GM23338 (cell line): Measurements from ENCODE around the gene PRPF4. TPM values are rescaled to one million over a fixed set of nuclear protein-coding genes. Genes with fewer than 3 reads are reported as not detected.

Source experiments
- ATAC-seq: fragments of 200-7000 bp; cut with Tn5 transposase; 3 replicates; pipeline ENCODE4 v1.9.1; 2020
- DNase-seq: peaks from one replicate; pipeline ENCODE4 v3.0.0-alpha.2; 2015; ENCODE audit warnings: low spot score
- H2AFZ ChIP-seq: fragments of 200-600 bp; sonication (generic); 2 replicates; pipeline ENCODE4 v1.8.0; 2016; ENCODE audit warnings: antibody characterized with exemption, mild to moderate bottlenecking, moderate library complexity
- H3F3A ChIP-seq: fragments of 200-600 bp; sonication (generic); replicated peaks from 2 replicates; pipeline ENCODE4 v1.8.0; 2017; ENCODE audit warnings: antibody characterized with exemption, mixed run types, low read depth
- H3K27ac ChIP-seq: fragments of 200-600 bp; sonication (generic); 2 replicates; pipeline ENCODE4 v1.6.1; 2016; ENCODE audit warnings: low read depth
- H3K27me3 ChIP-seq: fragments of 200-600 bp; sonication (generic); 2 replicates; pipeline ENCODE4 v1.8.0; 2016; ENCODE audit warnings: mild to moderate bottlenecking, mixed run types, moderate library complexity; ENCODE audit not compliant: insufficient read depth
- H3K36me3 ChIP-seq: fragments of 200-600 bp; sonication (generic); 2 replicates; pipeline ENCODE4 v1.8.0; 2016; ENCODE audit warnings: mild to moderate bottlenecking; ENCODE audit not compliant: insufficient read depth
- H3K4me1 ChIP-seq: fragments of 200-600 bp; sonication (generic); 2 replicates; pipeline ENCODE4 v1.8.0; 2016; ENCODE audit warnings: mild to moderate bottlenecking, moderate library complexity; ENCODE audit not compliant: insufficient read depth
- H3K4me2 ChIP-seq: fragments of 200-600 bp; sonication (generic); 2 replicates; pipeline ENCODE4 v1.7.1; 2017; ENCODE audit warnings: mixed run types
- H3K4me3 ChIP-seq: fragments of 200-600 bp; sonication (generic); 2 replicates; pipeline ENCODE4 v1.6.1; 2016; ENCODE audit warnings: mixed run types
- H3K79me2 ChIP-seq: fragments of 200-600 bp; sonication (generic); replicated peaks from 2 replicates; pipeline ENCODE4 v1.8.0; 2017; ENCODE audit warnings: mild to moderate bottlenecking; ENCODE audit not compliant: insufficient read depth
- H3K9me2 ChIP-seq: fragments of 200-600 bp; sonication (generic); 2 replicates; pipeline ENCODE4 v1.8.0; 2017; ENCODE audit not compliant: insufficient read depth
- H4K20me1 ChIP-seq: fragments of 200-600 bp; sonication (generic); replicated peaks from 2 replicates; pipeline ENCODE4 v1.8.0; 2017; ENCODE audit warnings: mild to moderate bottlenecking; ENCODE audit not compliant: insufficient read depth
- H3K27ac Mint-ChIP-seq: 2 replicates; pipeline ENCODE4 v1.8.0; 2020; ENCODE audit warnings: inconsistent platforms, mild to moderate bottlenecking, moderate library complexity, mixed read lengths
- H3K27me3 Mint-ChIP-seq: 3 replicates; pipeline ENCODE4 v1.8.0; 2022; ENCODE audit warnings: low read depth, mild to moderate bottlenecking, moderate library complexity, mixed read lengths, inconsistent platforms; ENCODE audit not compliant: insufficient read depth, poor library complexity
- H3K36me3 Mint-ChIP-seq: 3 replicates; pipeline ENCODE4 v1.8.0; 2021; ENCODE audit warnings: low read depth, mild to moderate bottlenecking, inconsistent platforms, moderate library complexity, mixed read lengths
- H3K4me1 Mint-ChIP-seq: 3 replicates; pipeline ENCODE4 v1.8.0; 2020; ENCODE audit warnings: mild to moderate bottlenecking, inconsistent platforms, mixed read lengths
- H3K4me3 Mint-ChIP-seq: 3 replicates; pipeline ENCODE4 v1.8.0; 2021; ENCODE audit warnings: moderate library complexity, mild to moderate bottlenecking, inconsistent platforms, mixed read lengths
- H3K9me3 Mint-ChIP-seq: 3 replicates; pipeline ENCODE4 v1.8.0; 2020; ENCODE audit warnings: moderate library complexity, mild to moderate bottlenecking, inconsistent platforms, mixed read lengths
- CREB1 ChIP-seq: fragments of 250-450 bp; sonication (Bioruptor Pico); IDR thresholded peaks from 2 replicates; pipeline ENCODE4 v1.5.0; 2020; ENCODE audit warnings: low read depth, mild to moderate bottlenecking, moderate library complexity
- EZH2 ChIP-seq: fragments of 200-600 bp; sonication (generic); IDR thresholded peaks from one replicate; pipeline ENCODE4 v1.8.0; 2017; ENCODE audit warnings: antibody characterized with exemption, mild to moderate bottlenecking, low read depth; ENCODE audit not compliant: unreplicated experiment
- EZH2phosphoT487 ChIP-seq: fragments of 200-600 bp; sonication (generic); IDR thresholded peaks from one replicate; pipeline ENCODE4 v1.8.1; 2018; ENCODE audit warnings: antibody characterized with exemption; ENCODE audit not compliant: unreplicated experiment
- JUNB ChIP-seq: IDR thresholded peaks from one replicate; pipeline ENCODE4 v1.6.1; 2016; ENCODE audit warnings: antibody characterized with exemption; ENCODE audit not compliant: unreplicated experiment
- POLR2AphosphoS5 ChIP-seq: IDR thresholded peaks from 2 replicates; pipeline ENCODE4 v1.6.1; 2016; ENCODE audit warnings: antibody characterized with exemption, low read depth
- STAT1 ChIP-seq: IDR thresholded peaks from one replicate; pipeline ENCODE4 v1.6.1; 2016; ENCODE audit warnings: antibody characterized with exemption; ENCODE audit not compliant: unreplicated experiment
- ZNF114 ChIP-seq: fragments of 250-450 bp; sonication (Bioruptor Pico); IDR thresholded peaks from 2 replicates; pipeline ENCODE4 v1.5.0; 2020; ENCODE audit warnings: mild to moderate bottlenecking, moderate library complexity
- ZNF331 ChIP-seq: fragments of 250-450 bp; sonication (Bioruptor Pico); IDR thresholded peaks from 2 replicates; pipeline ENCODE4 v1.5.0; 2020; ENCODE audit warnings: low read depth, mild to moderate bottlenecking, moderate library complexity
- polyA plus RNA-seq: library from polyadenylated mRNA; unstranded; fragments of >200 nt; fragmentation: Nextera tagmentation; extraction: Ambion mirVana; gene quantifications from 2 replicates; pipeline ENCODE4 v1.2.1, GENCODE V29; 2016
- total RNA-seq: library from RNA; depleted of rRNA; stranded (reverse); fragments of >200 nt; shearing (Covaris generic); gene quantifications from 2 replicates; pipeline ENCODE4 v1.2.3, GENCODE V29; 2014
- TF ChIP-seq, protein P1 (sequence below), 2 experiments: fragments of 200-600 bp in 1 of 2; sonication (generic) in 1 of 2; conservative IDR thresholded peaks; 2 replicates each; pipeline versions ENCODE4 v1.5.1 to v1.6.1; 2016 to 2017; ENCODE audit warnings: antibody characterized with exemption in 2 of 2, low read depth in 2 of 2, mild to moderate bottlenecking in 2 of 2, moderate library complexity in 1 of 2
- TF ChIP-seq, protein P2 (sequence below): IDR thresholded peaks from one replicate; pipeline ENCODE4 v1.6.1; 2018; ENCODE audit warnings: antibody characterized with exemption; ENCODE audit not compliant: unreplicated experiment
- TF ChIP-seq, protein P3 (sequence below): IDR thresholded peaks from 2 replicates; pipeline ENCODE4 v1.6.1; 2016; ENCODE audit warnings: antibody characterized with exemption

PRPF4 gene
- total and polyA plus RNA-seq, 2 experiments from 2014 or later = 18.7 to 34.6 TPM

DNA sequence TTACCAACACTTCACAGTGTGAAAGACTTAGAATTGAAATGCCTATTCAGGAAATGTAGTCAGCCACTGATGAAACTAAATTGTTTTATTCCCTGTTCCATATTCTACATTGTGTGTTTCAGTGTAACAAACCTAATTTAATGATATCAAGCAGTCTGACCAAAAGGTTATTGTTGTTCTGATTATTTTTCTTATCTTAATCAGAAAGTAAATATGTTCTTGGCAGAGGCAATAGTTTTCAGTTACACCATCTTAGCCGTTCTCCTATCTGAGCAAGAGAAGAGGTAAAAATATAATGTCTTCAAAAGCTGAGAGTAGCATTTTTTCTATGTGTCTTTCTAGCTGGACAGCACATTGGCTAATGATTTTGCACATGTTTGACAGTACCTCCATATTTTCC, 17.2 kb upstream of the PRPF4 start:
- H3K79me2 ChIP-seq = no peaks in the 10 kb centered on the region
- H3K36me3 Mint-ChIP-seq = peaks cover 20% of the 10 kb centered on the region
- H3K27me3 ChIP-seq = no peaks in the 10 kb centered on the region
- H4K20me1 ChIP-seq = peaks cover 8% of the 10 kb centered on the region; the same call in 1 of the 2 replicates
- no peak overlapping the region for H3K27ac Mint-ChIP-seq
- peaks cover 13% of the 10 kb centered on the region for H3K36me3 ChIP-seq
- H3K27me3 Mint-ChIP-seq = no peaks in the 10 kb centered on the region
- no peaks in the 10 kb centered on the region for H3K4me1 ChIP-seq
- ATAC-seq = no peak
- H3K4me2 ChIP-seq = no peak overlapping the region
- H3K4me1 Mint-ChIP-seq = no peaks in the 10 kb centered on the region
- H3K9me3 Mint-ChIP-seq = no peaks in the 10 kb centered on the region
- TF ChIP-seq STAT1 (no peak), ZNF114 (CRISPR knock-in tag) (no peak), CREB1 (CRISPR knock-in tag) (no peak), POLR2AphosphoS5 (no peak)
- H3K4me3 Mint-ChIP-seq = no peak overlapping the region
- H3K27ac ChIP-seq = no peak overlapping the region
- no peak overlapping the region for H3K4me3 ChIP-seq
- DNase-seq = no peak
- H3K9me2 ChIP-seq = no peaks in the 10 kb centered on the region
- no peaks in the 10 kb centered on the region for H3F3A ChIP-seq
- H2AFZ ChIP-seq = no peak overlapping the region

DNA sequence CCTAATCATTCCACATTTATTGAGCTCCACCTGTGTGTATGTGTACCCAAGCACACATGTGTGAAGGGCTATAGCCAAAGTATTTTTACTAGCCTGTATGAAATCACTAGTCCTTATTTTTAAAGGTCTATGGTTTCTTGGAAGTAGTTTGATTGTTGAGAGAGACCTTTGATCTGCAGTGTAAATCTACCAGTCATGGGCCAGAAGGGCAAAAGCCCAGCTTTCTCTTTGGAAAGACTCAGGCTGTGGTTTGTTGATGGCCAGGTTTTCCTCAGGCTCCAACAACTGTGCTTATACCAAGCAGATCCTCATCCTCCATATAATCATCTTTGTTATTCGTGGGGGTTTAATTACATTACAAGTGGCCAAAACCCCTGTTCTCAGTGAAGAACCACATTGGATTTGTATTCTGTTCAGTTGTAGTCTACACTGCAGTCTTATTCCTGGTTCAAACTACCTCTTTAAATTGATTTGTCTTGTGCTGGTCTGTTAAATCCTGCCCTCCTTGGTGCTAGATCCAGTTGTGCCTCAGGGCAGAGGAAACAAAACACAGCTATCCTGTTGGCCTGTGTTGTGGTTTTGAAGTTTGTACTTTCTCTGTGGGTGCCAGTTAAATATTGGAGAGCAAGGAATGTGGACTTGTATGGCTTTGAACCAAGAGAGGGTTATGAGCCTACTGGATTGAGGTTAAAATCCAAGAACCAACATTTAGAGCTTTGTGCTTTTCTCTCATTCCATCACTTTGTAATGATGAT, 13.4 kb upstream of the PRPF4 start:
- H3K27ac Mint-ChIP-seq = no peak overlapping the region
- Histone ChIP-seq H3K27me3 (no peaks in the 10 kb centered on the region), H2AFZ (no peak overlapping the region), H3K36me3 (peaks cover 13% of the 10 kb centered on the region), H3F3A (no peaks in the 10 kb centered on the region), H3K4me1 (no peaks in the 10 kb centered on the region), H3K79me2 (no peaks in the 10 kb centered on the region), H3K4me3 (no peak overlapping the region), H3K27ac (no peak overlapping the region), H3K4me2 (no peak overlapping the region), H4K20me1 (peaks cover 1% of the 10 kb centered on the region; the same call in 1 of the 2 replicates), H3K9me2 (no peaks in the 10 kb centered on the region)
- no peaks in the 10 kb centered on the region for H3K27me3 Mint-ChIP-seq
- no peak overlapping the region for H3K4me3 Mint-ChIP-seq
- ATAC-seq (no peak), DNase-seq (no peak)
- no peaks in the 10 kb centered on the region for H3K9me3 Mint-ChIP-seq
- H3K4me1 Mint-ChIP-seq = no peaks in the 10 kb centered on the region
- H3K36me3 Mint-ChIP-seq = peaks cover 20% of the 10 kb centered on the region
- TF ChIP-seq STAT1 = no peak
- TF ChIP-seq ZNF114 (CRISPR knock-in tag) = no peak
- no peak for TF ChIP-seq EZH2
- no peak for TF ChIP-seq JUNB
- no peak for TF ChIP-seq EZH2phosphoT487
- TF ChIP-seq ZNF331 = no peak

DNA sequence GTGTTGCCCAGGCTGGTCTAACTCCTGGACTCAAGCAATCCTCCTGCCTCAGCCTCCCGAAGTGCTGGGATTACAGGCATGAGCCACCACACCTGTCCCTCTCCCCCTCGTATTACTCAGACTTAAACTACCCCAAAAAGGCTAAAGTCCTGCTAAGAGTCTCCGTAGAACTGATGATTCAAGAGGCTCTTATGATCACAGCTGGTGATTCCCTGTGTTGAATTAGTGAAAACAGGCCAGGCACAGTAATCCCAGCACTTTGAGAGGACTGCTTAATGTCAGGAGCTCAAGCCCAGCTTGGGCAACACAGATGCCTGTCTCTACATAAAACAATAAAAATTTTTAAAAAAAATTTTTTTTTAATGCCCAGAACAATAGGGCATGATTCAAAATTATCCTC, 9.3 kb upstream of the PRPF4 start:
- Histone ChIP-seq H3K4me3 (no peak overlapping the region), H3K9me2 (no peaks in the 10 kb centered on the region), H3K4me1 (no peaks in the 10 kb centered on the region), H3K36me3 (peaks cover 12% of the 10 kb centered on the region), H3K4me2 (no peak overlapping the region), H3F3A (no peaks in the 10 kb centered on the region), H3K27ac (no peak overlapping the region), H3K27me3 (no peaks in the 10 kb centered on the region), H4K20me1 (no peaks in the 10 kb centered on the region), H3K79me2 (no peaks in the 10 kb centered on the region), H2AFZ (no peak overlapping the region)
- H3K4me1 Mint-ChIP-seq = no peaks in the 10 kb centered on the region
- no peak for DNase-seq
- H3K36me3 Mint-ChIP-seq = peaks cover 17% of the 10 kb centered on the region
- no peaks in the 10 kb centered on the region for H3K9me3 Mint-ChIP-seq
- H3K4me3 Mint-ChIP-seq = no peak overlapping the region
- ATAC-seq = no peak
- no peaks in the 10 kb centered on the region for H3K27me3 Mint-ChIP-seq
- H3K27ac Mint-ChIP-seq = no peak overlapping the region
- TF ChIP-seq STAT1 = no peak
- no peak for TF ChIP-seq ZNF114 (CRISPR knock-in tag)
- TF ChIP-seq, protein P1, sequence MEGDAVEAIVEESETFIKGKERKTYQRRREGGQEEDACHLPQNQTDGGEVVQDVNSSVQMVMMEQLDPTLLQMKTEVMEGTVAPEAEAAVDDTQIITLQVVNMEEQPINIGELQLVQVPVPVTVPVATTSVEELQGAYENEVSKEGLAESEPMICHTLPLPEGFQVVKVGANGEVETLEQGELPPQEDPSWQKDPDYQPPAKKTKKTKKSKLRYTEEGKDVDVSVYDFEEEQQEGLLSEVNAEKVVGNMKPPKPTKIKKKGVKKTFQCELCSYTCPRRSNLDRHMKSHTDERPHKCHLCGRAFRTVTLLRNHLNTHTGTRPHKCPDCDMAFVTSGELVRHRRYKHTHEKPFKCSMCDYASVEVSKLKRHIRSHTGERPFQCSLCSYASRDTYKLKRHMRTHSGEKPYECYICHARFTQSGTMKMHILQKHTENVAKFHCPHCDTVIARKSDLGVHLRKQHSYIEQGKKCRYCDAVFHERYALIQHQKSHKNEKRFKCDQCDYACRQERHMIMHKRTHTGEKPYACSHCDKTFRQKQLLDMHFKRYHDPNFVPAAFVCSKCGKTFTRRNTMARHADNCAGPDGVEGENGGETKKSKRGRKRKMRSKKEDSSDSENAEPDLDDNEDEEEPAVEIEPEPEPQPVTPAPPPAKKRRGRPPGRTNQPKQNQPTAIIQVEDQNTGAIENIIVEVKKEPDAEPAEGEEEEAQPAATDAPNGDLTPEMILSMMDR (conservative IDR thresholded peaks at IDR 0.05; ENCODE audit: low read depth in 2 of 2) = no peak
- TF ChIP-seq POLR2AphosphoS5 = no peak
- TF ChIP-seq ZNF331 = no peak
- TF ChIP-seq, protein P2, sequence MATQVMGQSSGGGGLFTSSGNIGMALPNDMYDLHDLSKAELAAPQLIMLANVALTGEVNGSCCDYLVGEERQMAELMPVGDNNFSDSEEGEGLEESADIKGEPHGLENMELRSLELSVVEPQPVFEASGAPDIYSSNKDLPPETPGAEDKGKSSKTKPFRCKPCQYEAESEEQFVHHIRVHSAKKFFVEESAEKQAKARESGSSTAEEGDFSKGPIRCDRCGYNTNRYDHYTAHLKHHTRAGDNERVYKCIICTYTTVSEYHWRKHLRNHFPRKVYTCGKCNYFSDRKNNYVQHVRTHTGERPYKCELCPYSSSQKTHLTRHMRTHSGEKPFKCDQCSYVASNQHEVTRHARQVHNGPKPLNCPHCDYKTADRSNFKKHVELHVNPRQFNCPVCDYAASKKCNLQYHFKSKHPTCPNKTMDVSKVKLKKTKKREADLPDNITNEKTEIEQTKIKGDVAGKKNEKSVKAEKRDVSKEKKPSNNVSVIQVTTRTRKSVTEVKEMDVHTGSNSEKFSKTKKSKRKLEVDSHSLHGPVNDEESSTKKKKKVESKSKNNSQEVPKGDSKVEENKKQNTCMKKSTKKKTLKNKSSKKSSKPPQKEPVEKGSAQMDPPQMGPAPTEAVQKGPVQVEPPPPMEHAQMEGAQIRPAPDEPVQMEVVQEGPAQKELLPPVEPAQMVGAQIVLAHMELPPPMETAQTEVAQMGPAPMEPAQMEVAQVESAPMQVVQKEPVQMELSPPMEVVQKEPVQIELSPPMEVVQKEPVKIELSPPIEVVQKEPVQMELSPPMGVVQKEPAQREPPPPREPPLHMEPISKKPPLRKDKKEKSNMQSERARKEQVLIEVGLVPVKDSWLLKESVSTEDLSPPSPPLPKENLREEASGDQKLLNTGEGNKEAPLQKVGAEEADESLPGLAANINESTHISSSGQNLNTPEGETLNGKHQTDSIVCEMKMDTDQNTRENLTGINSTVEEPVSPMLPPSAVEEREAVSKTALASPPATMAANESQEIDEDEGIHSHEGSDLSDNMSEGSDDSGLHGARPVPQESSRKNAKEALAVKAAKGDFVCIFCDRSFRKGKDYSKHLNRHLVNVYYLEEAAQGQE = no peak
- TF ChIP-seq, protein P3, sequence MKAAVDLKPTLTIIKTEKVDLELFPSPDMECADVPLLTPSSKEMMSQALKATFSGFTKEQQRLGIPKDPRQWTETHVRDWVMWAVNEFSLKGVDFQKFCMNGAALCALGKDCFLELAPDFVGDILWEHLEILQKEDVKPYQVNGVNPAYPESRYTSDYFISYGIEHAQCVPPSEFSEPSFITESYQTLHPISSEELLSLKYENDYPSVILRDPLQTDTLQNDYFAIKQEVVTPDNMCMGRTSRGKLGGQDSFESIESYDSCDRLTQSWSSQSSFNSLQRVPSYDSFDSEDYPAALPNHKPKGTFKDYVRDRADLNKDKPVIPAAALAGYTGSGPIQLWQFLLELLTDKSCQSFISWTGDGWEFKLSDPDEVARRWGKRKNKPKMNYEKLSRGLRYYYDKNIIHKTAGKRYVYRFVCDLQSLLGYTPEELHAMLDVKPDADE = no peak
